GM12873 (cell line): ENCODE results near the gene KIZ.

Experiments
- TF ChIP-seq, protein P1 (sequence below): IDR thresholded peaks from 2 replicates; pipeline ENCODE4 v1.5.1; 2012; ENCODE audit warnings: low read depth, mild to moderate bottlenecking, moderate library complexity, low read length, control low read depth; ENCODE audit not compliant: insufficient read depth; ENCODE audit errors: missing control alignments

Gene KIZ

DNA sequence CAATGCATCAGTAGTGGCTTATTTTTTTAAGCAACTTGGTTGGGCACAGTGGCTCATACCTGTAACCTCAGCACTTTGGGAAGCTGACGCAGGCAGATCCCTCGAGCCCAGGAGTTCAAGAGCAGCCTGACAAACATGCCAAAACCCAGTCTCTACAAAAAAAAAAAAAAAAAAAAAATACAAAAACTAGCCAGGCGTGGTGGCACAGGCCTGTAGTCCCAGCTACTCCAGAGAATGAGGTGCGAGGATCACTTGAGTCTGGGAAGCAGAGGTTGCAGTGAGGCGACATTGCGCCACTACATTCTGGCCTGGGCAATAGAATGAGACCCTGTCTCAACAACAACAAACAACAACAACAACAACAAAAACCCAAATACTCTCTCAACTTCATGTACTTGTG lies 132.5 kb downstream of the KIZ start:
- TF ChIP-seq, protein P1, sequence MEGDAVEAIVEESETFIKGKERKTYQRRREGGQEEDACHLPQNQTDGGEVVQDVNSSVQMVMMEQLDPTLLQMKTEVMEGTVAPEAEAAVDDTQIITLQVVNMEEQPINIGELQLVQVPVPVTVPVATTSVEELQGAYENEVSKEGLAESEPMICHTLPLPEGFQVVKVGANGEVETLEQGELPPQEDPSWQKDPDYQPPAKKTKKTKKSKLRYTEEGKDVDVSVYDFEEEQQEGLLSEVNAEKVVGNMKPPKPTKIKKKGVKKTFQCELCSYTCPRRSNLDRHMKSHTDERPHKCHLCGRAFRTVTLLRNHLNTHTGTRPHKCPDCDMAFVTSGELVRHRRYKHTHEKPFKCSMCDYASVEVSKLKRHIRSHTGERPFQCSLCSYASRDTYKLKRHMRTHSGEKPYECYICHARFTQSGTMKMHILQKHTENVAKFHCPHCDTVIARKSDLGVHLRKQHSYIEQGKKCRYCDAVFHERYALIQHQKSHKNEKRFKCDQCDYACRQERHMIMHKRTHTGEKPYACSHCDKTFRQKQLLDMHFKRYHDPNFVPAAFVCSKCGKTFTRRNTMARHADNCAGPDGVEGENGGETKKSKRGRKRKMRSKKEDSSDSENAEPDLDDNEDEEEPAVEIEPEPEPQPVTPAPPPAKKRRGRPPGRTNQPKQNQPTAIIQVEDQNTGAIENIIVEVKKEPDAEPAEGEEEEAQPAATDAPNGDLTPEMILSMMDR = no peak

- TF ChIP-seq, protein P1 = no peak
These were observed 133.5 kb downstream of the KIZ start for GRCh38 chr20:21259346-21259745.

DNA sequence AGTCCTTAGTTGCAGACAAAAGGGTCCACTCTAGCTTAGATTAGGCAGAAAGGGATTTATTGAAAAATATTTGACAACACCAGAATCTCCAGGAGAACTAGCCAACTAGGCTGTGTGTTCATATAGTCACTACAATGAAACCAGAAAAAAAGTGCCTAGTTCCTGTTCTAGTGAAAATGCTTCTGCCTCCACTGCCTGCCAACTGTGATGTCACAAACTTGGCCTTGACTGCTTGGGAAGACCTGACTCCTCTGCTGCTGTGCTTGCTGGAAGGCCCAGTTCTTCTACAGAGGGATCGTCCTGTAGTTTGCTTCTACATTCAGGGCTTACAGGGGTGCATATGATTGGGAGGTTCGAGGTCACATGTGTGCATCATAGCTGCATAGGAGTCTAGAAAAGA lies 136.9 kb downstream of the KIZ start:
- TF ChIP-seq, protein P1 = no peak

- TF ChIP-seq, protein P1 = no peak
These were observed 139.6 kb downstream of the KIZ start for GRCh38 chr20:21265261-21266190.

- TF ChIP-seq, protein P1 = no peak
These were observed 140.3 kb downstream of the KIZ start for GRCh38 chr20:21266191-21266536.

GRCh38 chr20:21269772-21270171 lies 143.9 kb downstream of the KIZ start:
- TF ChIP-seq, protein P1 = no peak

DNA sequence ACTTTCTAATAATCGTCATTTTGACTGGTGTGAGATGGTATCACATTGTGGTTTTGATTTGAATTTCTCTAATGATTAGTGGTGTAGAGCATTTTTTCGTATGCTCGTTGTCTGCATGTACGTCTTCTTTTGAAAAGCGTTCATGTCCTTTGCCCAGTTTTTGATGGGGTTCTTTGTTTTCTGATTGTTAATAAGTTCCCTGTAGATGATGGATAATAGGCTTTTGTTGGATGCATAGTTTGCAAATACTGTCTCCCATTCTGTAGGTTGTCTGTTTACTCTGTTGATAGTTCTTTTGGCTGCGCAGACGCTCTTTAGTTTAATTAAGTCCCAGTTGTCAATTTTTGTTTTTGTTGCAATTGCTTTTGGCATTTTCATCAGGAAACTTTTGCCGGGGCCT lies 144.9 kb downstream of the KIZ start:
- TF ChIP-seq, protein P1 = no peak
